ENCODE results near the gene TBC1D13. TPM values are rescaled to one million over a fixed set of nuclear protein-coding genes. Genes with fewer than 3 reads are reported as not detected.
"Not testable (repeated sequence)": the region's sequence is repeated elsewhere in the genome, so short reads cannot be mapped to it uniquely, and the experiment has no call there.

The TBC1D13 gene
- total RNA-seq, 1 donor from 2014 or later, result 24.3 TPM

DNA sequence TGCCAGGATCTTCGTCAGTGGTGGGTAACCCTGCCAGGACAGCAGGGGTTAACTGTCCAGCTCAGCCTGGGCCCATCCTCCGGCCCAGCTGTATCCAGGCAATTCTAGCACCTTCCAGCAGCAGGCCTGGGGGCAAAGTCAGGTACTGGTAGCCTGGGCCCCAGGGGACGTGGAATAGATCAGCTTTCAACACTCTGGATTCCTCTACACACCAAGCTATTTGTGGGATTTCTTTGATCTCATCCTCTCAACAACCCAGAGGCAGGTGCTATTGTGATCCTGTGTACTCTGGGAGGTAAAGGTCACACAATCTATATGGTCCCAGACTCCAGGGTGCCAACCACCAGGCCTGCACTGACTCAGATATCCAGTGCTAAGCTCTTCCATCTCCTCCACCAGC, 51.3 kb downstream of the TBC1D13 start:
- no peaks in the 10 kb centered on the region for H3K4me1 ChIP-seq (ENCODE audit: insufficient read depth, low read length)
- Mint-ChIP-seq H3K36me3 (ENCODE audit: low read depth, unreplicated experiment) (peaks cover 16% of the 10 kb centered on the region), H3K27me3 (ENCODE audit: low read depth, unreplicated experiment) (no peaks in the 10 kb centered on the region), H3K9me3 (ENCODE audit: unreplicated experiment) (no peaks in the 10 kb centered on the region), H3K4me3 (ENCODE audit: unreplicated experiment) (no peak overlapping the region), H3K27ac (ENCODE audit: unreplicated experiment) (no peak overlapping the region), H3K4me1 (ENCODE audit: low read depth, unreplicated experiment) (no peaks in the 10 kb centered on the region)
- peaks cover 3% of the 10 kb centered on the region for H4K20me1 ChIP-seq (ENCODE audit: insufficient read depth, low read length)
- H3K4me2 ChIP-seq (ENCODE audit: low read length), result no peak overlapping the region
- no peak overlapping the region for H2AFZ ChIP-seq (ENCODE audit: low read depth, low read length)
- no peak overlapping the region for H3K4me3 ChIP-seq (ENCODE audit: insufficient read depth, low read depth, low read length)
- no peaks in the 10 kb centered on the region for H3K9me3 ChIP-seq (ENCODE audit: insufficient read depth, low read depth, low read length)
- no peak overlapping the region for H3K9ac ChIP-seq (ENCODE audit: low read length)
- H3K79me2 ChIP-seq (ENCODE audit: insufficient read depth, low read length), result no peaks in the 10 kb centered on the region
- DNase-seq (ENCODE audit: low read depth) (no peak), FAIRE-seq (no peak)
- no peak overlapping the region for H3K27ac ChIP-seq (ENCODE audit: low read depth, low read length)
- no peaks in the 10 kb centered on the region for H3K36me3 ChIP-seq (ENCODE audit: insufficient read depth, low read length)
- H3K27me3 ChIP-seq (ENCODE audit: insufficient read depth, low read length), result no peaks in the 10 kb centered on the region
- TF ChIP-seq, protein P1, sequence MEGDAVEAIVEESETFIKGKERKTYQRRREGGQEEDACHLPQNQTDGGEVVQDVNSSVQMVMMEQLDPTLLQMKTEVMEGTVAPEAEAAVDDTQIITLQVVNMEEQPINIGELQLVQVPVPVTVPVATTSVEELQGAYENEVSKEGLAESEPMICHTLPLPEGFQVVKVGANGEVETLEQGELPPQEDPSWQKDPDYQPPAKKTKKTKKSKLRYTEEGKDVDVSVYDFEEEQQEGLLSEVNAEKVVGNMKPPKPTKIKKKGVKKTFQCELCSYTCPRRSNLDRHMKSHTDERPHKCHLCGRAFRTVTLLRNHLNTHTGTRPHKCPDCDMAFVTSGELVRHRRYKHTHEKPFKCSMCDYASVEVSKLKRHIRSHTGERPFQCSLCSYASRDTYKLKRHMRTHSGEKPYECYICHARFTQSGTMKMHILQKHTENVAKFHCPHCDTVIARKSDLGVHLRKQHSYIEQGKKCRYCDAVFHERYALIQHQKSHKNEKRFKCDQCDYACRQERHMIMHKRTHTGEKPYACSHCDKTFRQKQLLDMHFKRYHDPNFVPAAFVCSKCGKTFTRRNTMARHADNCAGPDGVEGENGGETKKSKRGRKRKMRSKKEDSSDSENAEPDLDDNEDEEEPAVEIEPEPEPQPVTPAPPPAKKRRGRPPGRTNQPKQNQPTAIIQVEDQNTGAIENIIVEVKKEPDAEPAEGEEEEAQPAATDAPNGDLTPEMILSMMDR (IDR thresholded peaks at IDR 0.05; ENCODE audit: insufficient read depth, low read depth, low read length), result no peak
- TF ChIP-seq EZH2 (IDR thresholded peaks at IDR 0.05; ENCODE audit: insufficient read depth, low read length), result no peak

DNA sequence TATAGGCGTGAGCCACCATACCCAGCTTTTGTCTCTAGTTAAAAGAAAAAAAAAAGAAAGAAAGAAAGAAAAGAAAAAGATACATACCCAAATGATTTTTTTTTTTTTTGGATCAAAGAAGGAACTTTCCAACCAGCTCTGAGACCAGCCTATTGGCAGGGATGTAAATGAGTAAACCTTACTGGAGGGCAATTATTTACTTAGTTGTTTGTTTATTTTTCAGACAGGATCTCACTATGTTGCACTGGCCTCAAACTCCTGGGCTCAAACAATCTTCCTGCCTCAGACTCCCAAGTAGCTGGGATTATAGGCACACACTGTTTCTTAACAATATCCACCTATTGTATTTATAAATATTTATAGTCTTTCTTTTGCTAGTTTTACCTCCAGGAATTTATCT, 53.5 kb downstream of the TBC1D13 start:
- no peaks in the 10 kb centered on the region for H3K9me3 ChIP-seq (ENCODE audit: insufficient read depth, low read depth, low read length)
- H3K9me3 Mint-ChIP-seq (ENCODE audit: unreplicated experiment), result no peaks in the 10 kb centered on the region
- peaks cover 3% of the 10 kb centered on the region for H4K20me1 ChIP-seq (ENCODE audit: insufficient read depth, low read length)
- no peak overlapping the region for H3K27ac ChIP-seq (ENCODE audit: low read depth, low read length)
- no peak overlapping the region for H3K4me3 Mint-ChIP-seq (ENCODE audit: unreplicated experiment)
- H3K27me3 Mint-ChIP-seq (ENCODE audit: low read depth, unreplicated experiment), result no peaks in the 10 kb centered on the region
- no peak overlapping the region for H3K4me3 ChIP-seq (ENCODE audit: insufficient read depth, low read depth, low read length)
- H3K4me2 ChIP-seq (ENCODE audit: low read length), result no peak overlapping the region
- TF ChIP-seq EZH2 (IDR thresholded peaks at IDR 0.05; ENCODE audit: insufficient read depth, low read length), result no peak
- TF ChIP-seq, protein P1 (IDR thresholded peaks at IDR 0.05; ENCODE audit: insufficient read depth, low read depth, low read length), result no peak
- FAIRE-seq, result no peak
- no peaks in the 10 kb centered on the region for H3K4me1 ChIP-seq (ENCODE audit: insufficient read depth, low read length)
- H3K79me2 ChIP-seq (ENCODE audit: insufficient read depth, low read length), result no peaks in the 10 kb centered on the region
- peaks cover 14% of the 10 kb centered on the region for H3K36me3 Mint-ChIP-seq (ENCODE audit: low read depth, unreplicated experiment)
- DNase-seq (ENCODE audit: low read depth), result no peak
- no peaks in the 10 kb centered on the region for H3K4me1 Mint-ChIP-seq (ENCODE audit: low read depth, unreplicated experiment)
- no peaks in the 10 kb centered on the region for H3K27me3 ChIP-seq (ENCODE audit: insufficient read depth, low read length)
- H3K9ac ChIP-seq (ENCODE audit: low read length), result no peak overlapping the region
- no peaks in the 10 kb centered on the region for H3K36me3 ChIP-seq (ENCODE audit: insufficient read depth, low read length)
- no peak overlapping the region for H3K27ac Mint-ChIP-seq (ENCODE audit: unreplicated experiment)
- no peak overlapping the region for H2AFZ ChIP-seq (ENCODE audit: low read depth, low read length)

DNA sequence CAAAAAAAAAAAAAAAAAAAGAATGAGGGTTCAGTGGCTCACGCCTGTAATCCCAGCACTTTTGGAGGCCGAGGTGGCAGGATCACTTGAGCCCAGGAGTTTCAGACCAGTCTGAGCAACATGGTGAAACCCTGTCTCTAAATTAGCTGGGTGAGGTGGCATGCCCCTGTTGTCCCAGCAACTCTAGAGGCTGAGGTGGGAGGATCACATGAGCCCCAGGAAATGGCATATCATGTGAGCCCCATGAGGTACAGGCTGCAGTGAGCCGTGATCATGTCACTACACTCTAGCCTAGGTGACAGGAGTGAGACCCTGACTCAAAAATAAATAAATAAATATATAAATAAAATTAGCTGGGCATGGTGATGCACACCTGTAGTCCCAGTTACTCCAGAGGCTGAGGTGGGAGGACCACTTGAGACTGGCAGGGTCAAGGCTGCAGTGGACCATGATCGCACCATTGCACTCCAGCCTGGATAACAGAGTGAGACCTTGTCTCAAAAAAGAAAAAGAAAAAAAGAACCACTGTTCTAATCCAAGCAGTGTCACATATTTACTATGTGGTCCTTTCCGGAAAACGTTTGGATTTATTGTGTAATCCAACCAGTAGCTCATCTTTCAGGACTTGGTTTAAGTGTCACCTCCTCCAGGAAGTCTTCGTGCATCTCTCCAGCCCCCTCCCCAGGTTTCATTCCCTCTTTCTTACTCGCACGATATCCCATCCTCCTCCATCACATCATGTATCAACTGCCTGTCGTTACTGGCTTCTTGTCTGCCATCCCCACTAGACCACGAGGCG, 54.8 kb downstream of the TBC1D13 start:
- no peaks in the 10 kb centered on the region for H3K4me1 ChIP-seq (ENCODE audit: insufficient read depth, low read length)
- no peaks in the 10 kb centered on the region for H3K79me2 ChIP-seq (ENCODE audit: insufficient read depth, low read length)
- TF ChIP-seq EZH2 (IDR thresholded peaks at IDR 0.05; ENCODE audit: insufficient read depth, low read length), result no peak
- TF ChIP-seq, protein P1 (IDR thresholded peaks at IDR 0.05; ENCODE audit: insufficient read depth, low read depth, low read length), result no peak
- no peak overlapping the region for H2AFZ ChIP-seq (ENCODE audit: low read depth, low read length)
- H3K4me3 ChIP-seq (ENCODE audit: insufficient read depth, low read depth, low read length), result no peak overlapping the region
- FAIRE-seq, result no peak
- H3K4me2 ChIP-seq (ENCODE audit: low read length), result no peak overlapping the region
- Mint-ChIP-seq H3K27me3 (ENCODE audit: low read depth, unreplicated experiment) (no peaks in the 10 kb centered on the region), H3K36me3 (ENCODE audit: low read depth, unreplicated experiment) (peaks cover 12% of the 10 kb centered on the region), H3K27ac (ENCODE audit: unreplicated experiment) (no peak overlapping the region), H3K9me3 (ENCODE audit: unreplicated experiment) (no peaks in the 10 kb centered on the region), H3K4me3 (ENCODE audit: unreplicated experiment) (no peak overlapping the region), H3K4me1 (ENCODE audit: low read depth, unreplicated experiment) (no peaks in the 10 kb centered on the region)
- no peak overlapping the region for H3K9ac ChIP-seq (ENCODE audit: low read length)
- no peak for DNase-seq (ENCODE audit: low read depth)
- no peak overlapping the region for H3K27ac ChIP-seq (ENCODE audit: low read depth, low read length)
- H3K9me3 ChIP-seq (ENCODE audit: insufficient read depth, low read depth, low read length), result no peaks in the 10 kb centered on the region
- H4K20me1 ChIP-seq (ENCODE audit: insufficient read depth, low read length), result peaks cover 5% of the 10 kb centered on the region
- no peaks in the 10 kb centered on the region for H3K27me3 ChIP-seq (ENCODE audit: insufficient read depth, low read length)
- no peaks in the 10 kb centered on the region for H3K36me3 ChIP-seq (ENCODE audit: insufficient read depth, low read length)

DNA sequence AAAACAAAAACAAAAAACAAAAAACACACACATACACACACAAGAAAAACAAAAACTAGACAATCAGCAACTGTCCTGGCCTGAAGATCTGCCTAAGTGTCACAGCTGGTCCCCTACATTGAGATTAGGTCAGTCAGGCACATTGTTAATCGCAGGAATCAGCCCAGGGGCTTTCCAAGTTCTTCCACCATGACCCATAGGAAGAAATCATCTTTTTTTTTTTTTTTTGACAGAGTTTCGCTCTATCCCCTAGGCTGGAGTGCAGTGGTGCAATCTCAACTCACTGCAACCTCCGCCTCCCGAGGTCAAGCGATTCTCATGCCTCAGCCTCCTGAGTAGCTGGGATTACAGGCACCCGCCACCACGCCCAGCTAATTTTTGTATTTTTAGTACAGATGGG, 56.1 kb downstream of the TBC1D13 start:
- not testable (repeated sequence) for H3K36me3 ChIP-seq (ENCODE audit: insufficient read depth, low read length); H2AFZ ChIP-seq (ENCODE audit: low read depth, low read length); H3K4me1 ChIP-seq (ENCODE audit: insufficient read depth, low read length); H3K4me1 Mint-ChIP-seq (ENCODE audit: low read depth, unreplicated experiment); H3K9ac ChIP-seq (ENCODE audit: low read length); H3K9me3 Mint-ChIP-seq (ENCODE audit: unreplicated experiment); H3K9me3 ChIP-seq (ENCODE audit: insufficient read depth, low read depth, low read length); H3K27me3 ChIP-seq (ENCODE audit: insufficient read depth, low read length); H3K4me3 Mint-ChIP-seq (ENCODE audit: unreplicated experiment); H3K27ac ChIP-seq (ENCODE audit: low read depth, low read length); H3K27me3 Mint-ChIP-seq (ENCODE audit: low read depth, unreplicated experiment); H3K79me2 ChIP-seq (ENCODE audit: insufficient read depth, low read length); H3K4me2 ChIP-seq (ENCODE audit: low read length); FAIRE-seq; H3K4me3 ChIP-seq (ENCODE audit: insufficient read depth, low read depth, low read length); DNase-seq (ENCODE audit: low read depth); H3K27ac Mint-ChIP-seq (ENCODE audit: unreplicated experiment); H4K20me1 ChIP-seq (ENCODE audit: insufficient read depth, low read length)
- H3K36me3 Mint-ChIP-seq (ENCODE audit: low read depth, unreplicated experiment), result peaks cover 14% of the 10 kb centered on the region
